GM23248 (cell line): ENCODE results near the gene KLHL28. TPM values are rescaled to one million over a fixed set of nuclear protein-coding genes. Genes with fewer than 3 reads are reported as not detected.

Experiments used
- DNase-seq: peaks from one replicate; pipeline ENCODE4 v3.0.0-alpha.2; 2015
- H2AFZ ChIP-seq: fragments of 200-600 bp; sonication (generic); 2 replicates; pipeline ENCODE4 v1.6.1; 2016; ENCODE audit warnings: antibody characterized with exemption
- H3F3A ChIP-seq: fragments of 200-600 bp; sonication (generic); 2 replicates; pipeline ENCODE4 v1.6.1; 2016; ENCODE audit warnings: mild to moderate bottlenecking, antibody characterized with exemption, mixed run types; ENCODE audit not compliant: insufficient read depth
- H3K27ac ChIP-seq: fragments of 200-600 bp; sonication (generic); 2 replicates; pipeline ENCODE4 v1.5.1; 2016; ENCODE audit warnings: mild to moderate bottlenecking
- H3K27me3 ChIP-seq: fragments of 200-600 bp; sonication (generic); replicated peaks from 2 replicates; pipeline ENCODE4 v1.6.1; 2016; ENCODE audit warnings: mild to moderate bottlenecking; ENCODE audit not compliant: insufficient read depth
- H3K36me3 ChIP-seq: fragments of 200-600 bp; sonication (generic); 2 replicates; pipeline ENCODE4 v1.6.1; 2016; ENCODE audit warnings: low read depth, mild to moderate bottlenecking
- H3K4me1 ChIP-seq: fragments of 200-600 bp; sonication (generic); 2 replicates; pipeline ENCODE4 v1.6.1; 2016; ENCODE audit warnings: mild to moderate bottlenecking; ENCODE audit not compliant: insufficient read depth
- H3K4me2 ChIP-seq: fragments of 200-600 bp; sonication (generic); one replicate; pipeline ENCODE4 v1.6.1; 2016; ENCODE audit warnings: mild to moderate bottlenecking; ENCODE audit not compliant: unreplicated experiment
- H3K4me3 ChIP-seq: fragments of 200-600 bp; sonication (generic); 2 replicates; pipeline ENCODE4 v1.5.1; 2016; ENCODE audit warnings: mild to moderate bottlenecking
- H3K79me2 ChIP-seq: fragments of 200-600 bp; sonication (generic); 2 replicates; pipeline ENCODE4 v1.6.1; 2016; ENCODE audit warnings: mild to moderate bottlenecking; ENCODE audit not compliant: insufficient read depth
- H3K9ac ChIP-seq: fragments of 200-600 bp; sonication (generic); 2 replicates; pipeline ENCODE4 v1.6.1; 2016; ENCODE audit warnings: mild to moderate bottlenecking
- H3K9me2 ChIP-seq: fragments of 200-600 bp; sonication (generic); 2 replicates; pipeline ENCODE4 v1.6.1; 2016; ENCODE audit warnings: mixed run types, mild to moderate bottlenecking, moderate library complexity; ENCODE audit not compliant: insufficient read depth
- H3K9me3 ChIP-seq: fragments of 200-600 bp; sonication (generic); one replicate; pipeline ENCODE4 v1.6.1; 2017; ENCODE audit warnings: low read depth
- H4K20me1 ChIP-seq: fragments of 200-600 bp; sonication (generic); 2 replicates; pipeline ENCODE4 v1.6.0; 2016; ENCODE audit not compliant: insufficient read depth
- EZH2 ChIP-seq: fragments of 200-600 bp; sonication (generic); IDR thresholded peaks from 2 replicates; pipeline ENCODE4 v1.6.1; 2018; ENCODE audit warnings: antibody characterized with exemption, mild to moderate bottlenecking; ENCODE audit not compliant: insufficient read depth, poor library complexity, severe bottlenecking
- EZH2phosphoT487 ChIP-seq: fragments of 200-600 bp; sonication (generic); IDR thresholded peaks from 2 replicates; pipeline ENCODE4 v1.6.1; 2018; ENCODE audit warnings: antibody characterized with exemption, moderate library complexity, mild to moderate bottlenecking, low read depth; ENCODE audit not compliant: insufficient read depth
- WGBS, 2 experiments: methylation state at CpG; one replicate each; pipeline ENCODE4 v1.1.6; 2015 to 2017; ENCODE audit warnings: low lambda C conversion rate in 2 of 2, low coverage in 1 of 2; ENCODE audit errors: missing lambda C conversion rate in 2 of 2; 5-methylcytosine and 5-hydroxymethylcytosine counted together
- in situ Hi-C: fragments of 300-500 bp; cut with MboI; formaldehyde crosslinking; loops from 2 replicates; pipeline ENCODE4 v1.15.0; 2020
- polyA plus RNA-seq: library from polyadenylated mRNA; unstranded; fragments of >200 nt; fragmentation: Nextera tagmentation; extraction: Ambion mirVana; gene quantifications from 2 replicates; pipeline ENCODE4 v1.2.1, GENCODE V29; 2016
- total RNA-seq: library from RNA; depleted of rRNA; stranded (reverse); fragments of >200 nt; shearing (Covaris generic); gene quantifications from 2 replicates; pipeline ENCODE4 v1.2.3, GENCODE V29; 2014

KLHL28 gene
- total and polyA plus RNA-seq, 2 experiments from 2014 or later = 10.3 to 13.1 TPM

DNA sequence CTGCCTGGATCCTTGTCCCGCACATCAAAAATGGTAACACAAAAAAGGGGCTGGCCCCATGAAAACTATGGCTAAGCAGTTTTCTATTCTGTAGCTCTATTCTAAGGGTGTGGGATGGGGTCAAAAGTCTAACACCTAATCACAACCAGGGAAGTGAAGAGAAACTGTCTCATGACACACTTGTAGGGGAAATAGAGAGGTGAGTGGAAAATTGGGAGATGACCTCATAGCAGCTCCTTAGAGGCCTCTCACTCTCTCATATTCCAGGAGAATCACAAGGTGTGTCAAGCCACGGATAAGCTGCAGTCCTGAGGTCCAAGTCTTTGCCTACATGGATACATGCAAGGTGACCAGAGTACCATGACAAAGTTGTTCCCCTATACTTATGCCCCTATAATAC, 10.7 kb downstream of the KLHL28 start:
- WGBS, 2 experiments = 93 to 96% methylated on average over 2 of the region's 2 CpGs
- in situ Hi-C loops = no loop called here

DNA sequence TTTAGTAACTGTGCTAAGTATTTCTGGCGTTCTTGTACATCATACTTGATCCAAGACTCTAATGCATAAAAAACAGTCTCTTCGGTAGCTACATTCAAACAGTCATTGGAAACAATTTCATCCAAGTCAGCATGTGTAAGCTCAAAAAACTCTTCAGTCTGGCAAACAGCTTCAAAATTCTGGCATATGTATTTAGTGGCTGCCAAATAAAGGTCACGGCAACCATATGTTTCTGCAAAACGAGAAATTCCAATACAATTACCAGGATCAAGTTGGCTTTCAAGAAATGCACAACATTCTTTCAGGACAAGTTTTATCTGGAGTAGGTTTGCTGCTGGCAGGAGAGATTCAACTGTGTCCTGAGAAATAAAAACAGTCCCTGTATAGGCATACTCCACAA, 16.5 kb downstream of the KLHL28 start:
- no peaks in the 10 kb centered on the region for H3K9me3 ChIP-seq
- peak overlapping the region; percentile 30 for H2AFZ ChIP-seq
- H4K20me1 ChIP-seq = no peaks in the 10 kb centered on the region; the same call in 1 of the 2 replicates
- H3K9ac ChIP-seq = peak overlapping the region; percentile 52
- H3K4me3 ChIP-seq = peak overlapping the region; percentile 53
- H3K79me2 ChIP-seq = peaks cover 73% of the 10 kb centered on the region
- peaks cover 44% of the 10 kb centered on the region for H3F3A ChIP-seq
- no peaks in the 10 kb centered on the region for H3K27me3 ChIP-seq
- WGBS, 2 experiments = 1 to 2% methylated on average over 4 of the region's 4 CpGs
- peak; percentile 95 for DNase-seq
- H3K4me2 ChIP-seq = peak overlapping the region; percentile 67
- peaks cover 37% of the 10 kb centered on the region for H3K4me1 ChIP-seq
- TF ChIP-seq EZH2phosphoT487 = 0 out of 2 replicates have a peak, but pooled peaks have one; percentile 34
- TF ChIP-seq EZH2 = no peak
- in situ Hi-C loops = no loop called here
- H3K36me3 ChIP-seq = peaks cover 11% of the 10 kb centered on the region
- H3K9me2 ChIP-seq = no peaks in the 10 kb centered on the region; the same call in 1 of the 2 replicates
- H3K27ac ChIP-seq = peak overlapping the region; percentile 81

More for the DNA sequence above, 10.7 kb downstream of the KLHL28 start:
- Histone ChIP-seq H3F3A (peaks cover 22% of the 10 kb centered on the region), H3K27me3 (no peaks in the 10 kb centered on the region), H4K20me1 (peaks cover 4% of the 10 kb centered on the region; the same call in 1 of the 2 replicates), H3K9me3 (no peaks in the 10 kb centered on the region), H3K9me2 (no peaks in the 10 kb centered on the region; the same call in 1 of the 2 replicates), H2AFZ (no peak overlapping the region), H3K4me1 (peaks cover 5% of the 10 kb centered on the region), H3K27ac (no peak overlapping the region), H3K4me3 (no peak overlapping the region), H3K79me2 (peaks cover 100% of the 10 kb centered on the region), H3K36me3 (peaks cover 10% of the 10 kb centered on the region; the same call in 1 of the 2 replicates), H3K9ac (no peak overlapping the region), H3K4me2 (no peak overlapping the region)
- no peak for DNase-seq
- TF ChIP-seq EZH2 = no peak
- TF ChIP-seq EZH2phosphoT487 = no peak

DNA sequence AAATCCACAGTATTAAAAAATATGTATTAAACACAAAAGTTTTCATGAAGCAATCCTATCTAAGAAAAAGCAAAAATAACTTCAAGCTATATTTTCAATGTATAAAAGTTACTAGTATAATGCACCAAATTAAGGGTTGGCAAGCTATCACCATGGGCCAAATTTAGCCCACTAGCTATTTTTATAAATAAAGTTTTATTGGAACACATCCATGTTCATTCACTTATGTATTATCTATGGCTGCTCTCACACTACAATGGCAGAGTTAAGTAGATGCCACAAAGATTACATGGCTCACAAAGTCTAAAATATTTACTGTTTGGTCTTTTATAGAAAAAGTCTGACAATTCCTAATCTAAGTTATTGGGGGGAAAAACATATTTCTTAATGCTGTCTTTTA, 17.6 kb downstream of the KLHL28 start:
- Histone ChIP-seq H4K20me1 (no peaks in the 10 kb centered on the region), H3F3A (peaks cover 44% of the 10 kb centered on the region), H2AFZ (no peak overlapping the region), H3K4me2 (peak overlapping the region; percentile 67), H3K36me3 (peaks cover 12% of the 10 kb centered on the region), H3K9ac (peak overlapping the region; percentile 46; the same call in 1 of the 2 replicates), H3K79me2 (peaks cover 73% of the 10 kb centered on the region), H3K27ac (peak overlapping the region; percentile 81), H3K9me3 (no peaks in the 10 kb centered on the region), H3K4me3 (no peak overlapping the region), H3K27me3 (no peaks in the 10 kb centered on the region), H3K4me1 (peaks cover 40% of the 10 kb centered on the region), H3K9me2 (no peaks in the 10 kb centered on the region; the same call in 1 of the 2 replicates)
- TF ChIP-seq EZH2 (no peak), EZH2phosphoT487 (no peak)
- no peak for DNase-seq
- in situ Hi-C loops = no loop called here

DNA sequence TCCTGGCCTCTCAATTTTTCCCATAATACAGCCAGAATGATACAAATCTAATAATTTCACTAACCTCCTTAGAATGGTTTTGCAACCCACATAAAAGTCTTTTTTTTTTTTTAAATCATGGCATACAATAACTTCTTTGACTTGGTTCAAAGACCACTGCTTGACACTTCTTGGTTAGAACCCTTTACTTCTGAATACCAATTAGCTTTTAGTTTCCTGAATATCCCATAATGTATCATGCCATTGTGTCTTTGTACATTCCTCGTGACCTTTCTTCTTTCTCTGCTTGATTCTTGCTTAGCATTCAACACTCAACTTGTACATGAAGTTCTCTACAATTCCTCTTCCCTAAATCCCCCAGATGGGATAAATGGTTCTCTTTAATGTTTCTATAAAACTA, 19.3 kb downstream of the KLHL28 start:
- Histone ChIP-seq H2AFZ (no peak overlapping the region), H3K27me3 (no peaks in the 10 kb centered on the region), H3K4me2 (no peak overlapping the region), H4K20me1 (no peaks in the 10 kb centered on the region), H3K9ac (no peak overlapping the region), H3K79me2 (peaks cover 70% of the 10 kb centered on the region), H3K9me3 (no peaks in the 10 kb centered on the region), H3K4me3 (no peak overlapping the region), H3K4me1 (peaks cover 40% of the 10 kb centered on the region), H3K27ac (no peak overlapping the region), H3F3A (peaks cover 36% of the 10 kb centered on the region), H3K9me2 (no peaks in the 10 kb centered on the region), H3K36me3 (peaks cover 11% of the 10 kb centered on the region)
- in situ Hi-C loops = no loop called here
- TF ChIP-seq EZH2 = no peak
- TF ChIP-seq EZH2phosphoT487 = no peak
- no peak for DNase-seq
- WGBS, 2 experiments = 100% methylated on average over 1 of the region's 1 CpG

DNA sequence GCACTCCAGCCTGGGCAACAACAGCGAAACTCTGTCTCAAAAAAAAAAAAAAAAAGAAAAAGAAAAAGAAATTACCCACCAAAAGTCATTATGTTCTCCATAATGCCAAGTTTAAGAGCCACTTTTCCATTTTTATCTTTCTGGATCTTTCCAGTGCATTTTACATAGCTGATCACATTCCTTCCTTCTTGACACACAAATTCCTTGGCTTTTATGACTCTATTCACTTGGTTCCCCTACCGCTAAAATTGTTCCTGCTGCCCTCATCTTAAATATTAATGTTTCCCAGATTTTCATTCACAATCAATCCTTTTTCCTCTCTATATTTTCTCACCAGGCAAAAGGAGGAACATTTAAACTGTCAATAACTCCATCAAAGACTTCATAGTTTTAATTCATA, 20.2 kb downstream of the KLHL28 start:
- peaks cover 70% of the 10 kb centered on the region for H3K79me2 ChIP-seq

More for the DNA sequence above, 20.2 kb downstream of the KLHL28 start:
- Histone ChIP-seq H3K9me2 (no peaks in the 10 kb centered on the region), H3K36me3 (peaks cover 14% of the 10 kb centered on the region), H3K4me2 (no peak overlapping the region), H2AFZ (no peak overlapping the region), H3K27me3 (no peaks in the 10 kb centered on the region), H3F3A (peaks cover 28% of the 10 kb centered on the region), H3K9me3 (no peaks in the 10 kb centered on the region), H3K9ac (no peak overlapping the region), H3K4me1 (peaks cover 40% of the 10 kb centered on the region), H3K27ac (no peak overlapping the region), H3K4me3 (no peak overlapping the region), H4K20me1 (no peaks in the 10 kb centered on the region)
- in situ Hi-C loops = no loop called here
- peak; percentile 37 for DNase-seq
- WGBS, 2 experiments = 65 to 67% methylated on average over 2 of the region's 2 CpGs
- TF ChIP-seq EZH2 (no peak), EZH2phosphoT487 (no peak)
